NCI-H1417 (cell line): Measurements from ENCODE around the gene CDKN2AIP.

Experiments
- DNase-seq, 3 experiments: peaks; one replicate each; lab custom pipeline; 2025; lab: John Stamatoyannopoulos, UW

Gene CDKN2AIP, protein sequence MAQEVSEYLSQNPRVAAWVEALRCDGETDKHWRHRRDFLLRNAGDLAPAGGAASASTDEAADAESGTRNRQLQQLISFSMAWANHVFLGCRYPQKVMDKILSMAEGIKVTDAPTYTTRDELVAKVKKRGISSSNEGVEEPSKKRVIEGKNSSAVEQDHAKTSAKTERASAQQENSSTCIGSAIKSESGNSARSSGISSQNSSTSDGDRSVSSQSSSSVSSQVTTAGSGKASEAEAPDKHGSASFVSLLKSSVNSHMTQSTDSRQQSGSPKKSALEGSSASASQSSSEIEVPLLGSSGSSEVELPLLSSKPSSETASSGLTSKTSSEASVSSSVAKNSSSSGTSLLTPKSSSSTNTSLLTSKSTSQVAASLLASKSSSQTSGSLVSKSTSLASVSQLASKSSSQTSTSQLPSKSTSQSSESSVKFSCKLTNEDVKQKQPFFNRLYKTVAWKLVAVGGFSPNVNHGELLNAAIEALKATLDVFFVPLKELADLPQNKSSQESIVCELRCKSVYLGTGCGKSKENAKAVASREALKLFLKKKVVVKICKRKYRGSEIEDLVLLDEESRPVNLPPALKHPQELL

GRCh38 chr4:183444214-183445096 lies at the start of gene CDKN2AIP:
Gene CDKN2AIP, plus strand, starts transcription at chr4:183444636. Its CDS starts 162 bp downstream, at chr4:183444798.
- DNase-seq: peak; percentile 92 to 97 (median 97)

- DNase-seq: no peak
Measured at GRCh38 chr4:183395395-183395794, 49.0 kb upstream of the CDKN2AIP start.

DNA sequence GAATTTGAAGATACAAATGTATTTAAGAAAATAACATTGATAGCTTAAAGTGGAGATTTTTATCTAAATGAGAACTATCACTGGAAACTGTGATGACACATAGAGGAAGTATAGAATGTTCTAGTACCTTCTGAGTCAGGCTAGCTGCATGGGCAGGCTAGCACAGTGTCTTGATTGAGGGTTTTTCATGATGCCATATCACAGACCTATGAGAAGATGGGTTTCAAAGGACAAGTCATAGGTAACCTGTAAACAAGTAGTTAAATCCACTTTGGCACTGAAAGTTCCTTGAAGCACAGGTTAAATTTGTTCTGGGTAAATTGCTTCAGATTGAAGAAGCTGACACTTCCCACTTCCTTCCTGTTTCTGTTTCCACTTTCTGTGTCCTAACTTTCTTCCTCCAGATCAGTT lies 48.2 kb upstream of the CDKN2AIP start:
- DNase-seq: no peak

GRCh38 chr4:183397741-183398297 lies 46.6 kb upstream of the CDKN2AIP start:
- no peak for DNase-seq

DNA sequence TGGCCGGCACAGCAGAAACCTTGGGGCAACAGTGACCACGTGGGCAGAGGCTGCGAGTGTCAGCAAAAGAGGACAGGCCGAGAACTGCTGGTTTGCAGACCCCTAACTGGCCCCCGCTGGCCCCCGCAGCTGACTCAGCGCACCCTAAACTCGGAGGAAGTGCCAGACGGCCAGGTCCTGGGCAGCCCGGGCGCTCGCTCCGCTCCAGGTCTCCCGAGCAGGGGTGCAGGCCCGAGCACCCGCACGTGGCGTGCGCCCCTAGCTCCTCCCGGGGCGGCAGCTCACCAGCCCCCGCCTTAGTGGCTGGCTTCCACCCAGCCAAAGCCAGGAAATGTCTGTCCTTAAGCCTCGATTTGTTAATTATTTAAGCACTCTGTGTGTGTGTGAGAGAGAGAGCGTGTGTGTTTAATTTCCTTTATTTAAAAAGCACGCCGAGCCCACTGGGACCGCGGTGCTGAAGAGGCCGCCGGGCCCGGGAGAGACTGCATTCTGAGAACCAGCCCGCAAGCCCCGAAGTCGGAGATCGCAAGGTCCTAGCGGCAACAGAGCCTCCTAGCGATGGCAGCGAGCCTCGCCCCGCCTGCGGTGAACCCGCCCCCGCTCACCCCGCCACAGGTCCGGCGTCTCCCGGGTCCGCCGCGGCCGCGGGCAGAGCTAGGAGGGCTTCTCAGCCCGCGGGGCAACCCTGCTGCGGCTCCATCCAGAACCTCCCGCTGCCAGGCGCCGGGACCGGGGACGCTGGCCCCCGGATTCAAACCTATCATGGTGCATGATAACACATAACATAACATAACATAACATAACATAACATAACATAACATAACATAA lies 45.9 kb upstream of the CDKN2AIP start:
- peak; percentile 30 to 48 (median 45) for DNase-seq

DNA sequence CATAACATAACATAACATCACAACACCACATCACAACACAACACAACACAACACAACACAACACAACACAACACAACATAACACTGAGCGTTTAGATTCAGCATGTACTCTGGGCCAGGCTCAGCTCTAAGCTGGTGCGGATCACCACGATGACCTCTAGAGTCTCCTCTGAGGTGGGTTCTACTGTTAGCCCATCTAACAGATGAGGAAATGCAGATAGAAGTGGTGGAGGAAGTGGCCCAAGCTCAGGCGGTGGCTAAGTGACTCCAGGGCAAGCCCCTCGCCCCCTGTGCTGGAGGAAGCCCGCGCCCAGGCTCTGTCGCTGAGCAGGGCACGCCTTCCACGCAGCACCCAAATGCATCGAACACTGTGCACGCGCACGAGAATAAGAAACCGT lies 45.3 kb upstream of the CDKN2AIP start:
- no peak for DNase-seq

- DNase-seq: no peak
Measured at GRCh38 chr4:183399616-183400015, 44.8 kb upstream of the CDKN2AIP start.

DNA sequence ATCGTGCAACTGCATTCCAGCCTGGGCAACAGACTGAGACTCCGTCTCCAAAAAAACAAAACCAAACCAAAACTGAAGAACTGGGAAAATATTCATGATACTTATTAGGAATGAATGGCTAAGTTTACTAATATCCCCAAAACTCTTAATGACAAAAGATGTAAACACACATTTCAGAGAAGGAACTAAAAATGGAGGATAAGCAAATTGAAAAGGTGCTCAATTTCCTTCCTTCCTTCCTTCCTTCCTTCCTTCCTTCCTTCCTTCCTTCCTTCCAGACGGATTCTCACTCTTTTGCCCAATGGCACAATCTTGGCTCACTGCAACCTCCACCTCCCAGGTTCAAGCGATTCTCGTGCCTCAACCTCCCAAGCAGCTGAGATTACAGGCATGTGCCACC lies 44.4 kb upstream of the CDKN2AIP start:
- no peak for DNase-seq

- DNase-seq: no peak
Measured at GRCh38 chr4:183401473-183401872, 43.0 kb upstream of the CDKN2AIP start.

DNA sequence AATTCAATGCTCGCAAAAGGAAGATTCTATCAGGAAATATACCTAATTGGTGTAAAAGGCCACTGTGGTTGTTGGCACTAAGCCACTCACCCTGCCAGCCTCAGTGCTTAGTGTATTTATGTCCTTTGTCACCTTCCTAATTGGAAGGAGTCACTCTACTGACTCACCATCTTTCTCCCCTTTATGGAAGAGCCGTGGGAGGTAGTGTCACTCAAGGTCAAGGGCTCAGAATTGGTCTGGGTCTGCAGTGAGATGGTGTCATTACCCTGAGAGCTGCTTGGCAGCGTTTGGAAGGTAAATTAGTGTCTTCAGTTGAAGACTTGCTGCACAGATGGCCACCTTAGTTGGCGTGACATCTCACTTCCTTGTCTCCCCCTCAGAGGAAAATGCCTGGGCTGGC lies 41.7 kb upstream of the CDKN2AIP start:
- DNase-seq: peak in 2 of 3 experiments; percentile 44 to 86

GRCh38 chr4:183403486-183403885 lies 41.0 kb upstream of the CDKN2AIP start:
- no peak for DNase-seq

GRCh38 chr4:183403961-183404360 lies 40.5 kb upstream of the CDKN2AIP start:
- no peak for DNase-seq

DNA sequence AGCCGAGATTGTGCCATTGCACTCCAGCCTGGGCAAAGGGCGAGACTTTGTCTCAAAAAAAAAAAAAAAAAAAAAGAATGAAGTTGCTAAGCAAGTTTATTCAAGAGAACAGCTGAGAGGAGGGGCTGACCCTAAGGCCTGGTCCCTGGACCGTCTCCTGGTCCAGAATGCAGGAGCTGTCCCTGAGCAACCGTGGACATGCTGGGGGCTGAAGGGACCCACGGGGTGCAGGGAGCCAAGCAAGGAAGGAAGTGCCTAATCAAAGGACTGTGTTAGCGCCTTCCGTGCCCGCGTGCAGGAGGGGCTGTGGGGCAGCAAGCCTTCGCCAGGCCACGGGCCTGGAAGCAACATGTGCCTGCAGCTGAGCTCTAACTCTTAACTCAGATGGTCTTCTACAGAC lies 39.1 kb upstream of the CDKN2AIP start:
- no peak for DNase-seq

DNA sequence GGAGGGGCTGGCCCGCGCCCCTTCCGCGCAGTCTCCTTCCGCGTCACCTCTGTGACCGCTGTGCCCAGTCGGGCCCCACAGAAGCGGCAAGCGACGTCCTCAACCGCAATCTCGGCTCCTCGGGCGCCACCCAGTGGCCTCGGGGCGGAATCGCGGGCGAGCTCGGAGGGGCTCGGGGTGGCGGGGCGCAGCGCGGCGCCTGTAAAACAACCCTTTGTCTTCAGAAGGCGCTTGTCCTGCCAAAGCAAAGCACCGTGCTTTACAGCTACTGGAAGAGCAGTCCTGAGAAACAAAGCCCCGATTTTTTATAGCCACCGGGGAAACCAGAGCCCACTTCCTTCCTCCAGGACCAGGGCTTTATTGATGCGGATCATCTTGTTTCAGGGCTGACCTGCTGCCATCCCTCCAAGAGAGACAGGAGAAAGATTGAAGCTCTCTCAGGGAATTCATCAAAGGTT lies 37.3 kb upstream of the CDKN2AIP start:
- peak; percentile 78 to 95 (median 90) for DNase-seq

- no peak for DNase-seq
Measured at GRCh38 chr4:183407635-183408464, 36.6 kb upstream of the CDKN2AIP start.

- peak in 1 of 3 experiments; percentile 7 for DNase-seq
Measured at GRCh38 chr4:183408796-183409195, 35.6 kb upstream of the CDKN2AIP start.

GRCh38 chr4:183409483-183409882 lies 35.0 kb upstream of the CDKN2AIP start:
- DNase-seq: no peak

GRCh38 chr4:183409934-183410333 lies 34.5 kb upstream of the CDKN2AIP start:
- DNase-seq: no peak

DNA sequence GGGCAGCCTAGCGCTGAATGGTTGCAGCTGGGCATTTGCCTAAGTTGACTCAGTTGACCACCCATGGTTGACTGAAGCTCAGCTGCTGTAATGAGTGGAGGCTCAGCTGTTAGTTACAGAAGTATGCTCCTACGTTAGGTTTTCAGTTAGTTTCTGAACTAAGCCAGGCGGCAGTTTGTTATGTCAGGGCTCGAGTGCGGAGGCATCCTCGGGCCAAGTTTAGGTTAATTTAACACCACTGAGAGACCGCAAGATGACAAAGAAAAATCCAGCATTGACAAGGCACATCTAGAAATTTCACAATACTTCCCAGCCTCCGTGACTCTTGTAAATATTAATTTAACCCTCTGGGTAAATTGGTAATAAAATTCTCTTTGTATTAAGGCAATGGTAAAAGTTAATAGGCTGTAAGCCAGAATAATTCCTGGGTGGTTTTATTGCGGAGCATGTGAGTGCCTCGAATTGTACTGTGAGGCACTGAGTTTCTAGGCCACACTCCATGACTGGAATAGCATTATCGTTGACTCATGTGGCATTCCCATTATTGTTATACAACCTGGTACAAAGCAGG lies 33.1 kb upstream of the CDKN2AIP start:
- no peak for DNase-seq

DNA sequence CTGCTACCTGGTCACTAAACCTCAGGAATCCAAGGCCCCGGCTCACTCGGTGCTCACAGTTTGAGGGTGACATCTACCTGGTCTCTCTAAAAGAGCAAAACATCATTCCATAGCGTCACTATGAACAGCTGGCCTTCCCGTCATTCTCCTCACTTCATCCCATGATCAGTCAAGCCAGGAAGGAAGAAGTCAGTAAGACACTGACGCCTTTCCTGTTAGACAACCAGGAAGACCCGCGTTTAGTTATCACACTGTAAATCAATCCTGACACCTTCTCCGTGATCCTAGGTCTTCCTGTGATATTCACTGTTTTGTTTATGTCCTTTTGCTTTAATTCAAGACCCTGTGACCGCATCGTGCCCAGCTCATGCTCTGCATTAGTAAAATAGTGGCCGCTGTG lies 31.6 kb upstream of the CDKN2AIP start:
- no peak for DNase-seq
